Measurements from ENCODE around the gene RAPGEF5.

Gene RAPGEF5

DNA sequence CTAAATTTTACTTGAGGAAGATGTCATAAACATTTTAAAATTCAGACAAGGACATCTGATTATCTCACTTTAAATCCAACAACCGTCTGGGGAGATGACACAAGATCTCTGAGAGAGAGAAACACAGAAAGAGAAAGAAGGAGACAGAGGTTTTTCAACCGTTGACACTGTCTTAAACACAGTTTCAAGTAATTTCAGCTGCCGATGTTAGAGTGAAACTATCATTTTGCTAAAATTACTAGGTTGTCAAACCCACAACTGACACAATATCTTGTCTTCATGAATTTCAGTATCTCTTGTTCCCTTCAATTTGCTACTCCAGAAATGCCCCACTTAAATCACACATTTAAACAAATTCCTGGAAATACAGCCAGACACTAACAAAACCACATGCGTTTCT, 174.8 kb downstream of the RAPGEF5 start:
- no peak for DNase-seq

DNA sequence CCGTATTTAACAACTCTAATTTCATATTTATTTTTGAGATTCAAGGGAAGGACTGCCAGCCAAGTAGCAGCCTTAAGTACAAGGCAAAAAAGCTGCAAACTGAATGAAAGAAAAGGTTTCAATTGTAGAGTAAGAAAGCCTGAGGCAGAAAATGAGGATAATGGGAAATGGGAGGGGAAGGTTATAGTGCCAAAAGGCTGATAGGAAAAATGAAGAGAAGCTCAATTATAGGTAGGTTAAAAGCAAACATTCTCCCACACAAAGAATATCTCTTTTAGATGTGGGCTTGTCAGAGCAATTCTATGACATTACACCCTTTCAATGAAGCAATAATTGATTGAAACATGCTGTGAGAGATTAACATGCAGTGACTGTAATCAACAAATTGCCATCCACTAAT, 175.3 kb downstream of the RAPGEF5 start:
- DNase-seq: no peak

DNA sequence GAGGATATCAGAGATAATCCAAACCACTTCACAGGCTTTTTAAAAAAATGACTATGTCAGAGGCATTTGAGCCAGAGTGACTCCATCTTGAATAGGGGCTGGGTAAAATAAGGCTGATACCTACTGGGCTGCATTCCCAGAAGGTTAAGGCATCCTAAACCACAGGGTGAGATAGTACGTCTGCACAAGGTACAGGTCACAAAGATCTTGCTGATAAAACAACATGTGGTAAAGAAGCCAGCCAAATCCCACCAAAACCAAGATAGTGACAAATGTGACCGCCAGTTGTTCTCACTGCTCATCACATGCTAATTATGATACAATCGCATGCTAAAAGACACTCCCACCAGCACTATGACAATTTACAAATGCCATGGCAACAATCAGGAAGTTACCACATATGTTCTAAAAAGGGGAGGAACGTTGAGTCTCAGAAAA, 177.5 kb downstream of the RAPGEF5 start:
- DNase-seq: no peak

DNA sequence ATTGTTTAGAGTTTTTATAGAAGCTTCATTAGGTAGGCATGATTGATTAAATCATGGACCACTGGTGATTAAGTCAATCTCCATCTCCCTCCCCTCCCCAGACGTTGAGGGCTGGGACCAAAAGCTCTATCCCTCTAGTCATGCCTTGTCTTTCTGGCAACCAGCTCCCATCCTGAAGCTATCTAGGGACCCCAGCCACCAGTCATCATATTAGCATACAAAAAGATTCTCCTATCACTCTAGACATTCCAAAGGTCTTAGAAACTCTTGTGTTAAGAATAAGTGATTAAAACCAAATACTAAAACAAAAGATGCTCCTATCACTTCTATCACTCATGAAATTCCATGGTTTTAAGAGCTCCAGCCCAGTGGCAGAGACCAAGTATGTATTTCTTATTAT, 178.2 kb downstream of the RAPGEF5 start:
- no peak for DNase-seq

DNA sequence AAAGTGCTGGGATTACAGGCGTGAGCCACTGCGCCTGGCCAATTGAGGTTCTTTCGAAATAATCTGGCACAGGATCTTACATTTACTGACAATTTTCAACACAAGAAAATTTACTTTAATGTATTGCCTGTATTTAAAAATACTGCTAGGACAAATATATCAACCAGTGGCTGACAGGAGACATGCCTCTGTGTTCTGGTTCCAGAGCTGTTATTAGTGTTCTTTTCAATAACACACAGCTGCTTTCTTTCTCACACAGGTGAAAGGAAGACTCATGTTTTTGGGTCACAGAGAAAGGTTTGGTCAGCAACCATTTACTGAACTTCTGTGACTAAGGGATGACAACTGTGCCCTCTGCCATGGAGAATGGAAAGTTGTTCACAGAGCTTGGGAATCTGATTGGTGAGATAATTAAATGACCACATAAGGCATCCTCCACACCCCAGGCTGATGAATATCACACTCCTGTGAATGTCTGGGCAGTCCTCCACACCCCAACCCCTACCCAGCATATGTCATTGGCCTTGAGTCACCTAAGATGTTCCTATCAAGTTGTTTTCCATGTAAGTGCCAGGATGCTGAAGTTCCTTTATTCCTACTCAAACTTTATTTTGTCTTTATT, 180.1 kb downstream of the RAPGEF5 start:
- DNase-seq: no peak

DNA sequence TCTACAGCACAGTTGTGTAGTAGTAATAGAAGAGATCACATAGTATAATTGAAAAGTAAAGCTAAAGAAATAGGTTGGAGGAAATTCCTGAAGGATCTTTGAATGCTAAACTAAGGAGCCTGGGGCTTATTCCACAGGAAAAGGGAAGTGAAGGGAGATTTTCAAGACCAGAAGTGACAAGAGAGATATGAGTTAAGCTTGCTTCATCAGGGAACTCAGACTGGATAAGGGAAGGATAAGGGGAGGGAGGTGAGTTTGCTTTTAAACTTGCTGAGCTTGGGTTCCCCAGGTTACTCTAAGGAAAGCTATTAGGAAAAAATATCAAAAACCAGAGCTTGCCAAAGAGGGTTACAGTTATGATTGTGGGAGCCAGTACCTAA, 182.4 kb downstream of the RAPGEF5 start:
- DNase-seq: no peak

DNA sequence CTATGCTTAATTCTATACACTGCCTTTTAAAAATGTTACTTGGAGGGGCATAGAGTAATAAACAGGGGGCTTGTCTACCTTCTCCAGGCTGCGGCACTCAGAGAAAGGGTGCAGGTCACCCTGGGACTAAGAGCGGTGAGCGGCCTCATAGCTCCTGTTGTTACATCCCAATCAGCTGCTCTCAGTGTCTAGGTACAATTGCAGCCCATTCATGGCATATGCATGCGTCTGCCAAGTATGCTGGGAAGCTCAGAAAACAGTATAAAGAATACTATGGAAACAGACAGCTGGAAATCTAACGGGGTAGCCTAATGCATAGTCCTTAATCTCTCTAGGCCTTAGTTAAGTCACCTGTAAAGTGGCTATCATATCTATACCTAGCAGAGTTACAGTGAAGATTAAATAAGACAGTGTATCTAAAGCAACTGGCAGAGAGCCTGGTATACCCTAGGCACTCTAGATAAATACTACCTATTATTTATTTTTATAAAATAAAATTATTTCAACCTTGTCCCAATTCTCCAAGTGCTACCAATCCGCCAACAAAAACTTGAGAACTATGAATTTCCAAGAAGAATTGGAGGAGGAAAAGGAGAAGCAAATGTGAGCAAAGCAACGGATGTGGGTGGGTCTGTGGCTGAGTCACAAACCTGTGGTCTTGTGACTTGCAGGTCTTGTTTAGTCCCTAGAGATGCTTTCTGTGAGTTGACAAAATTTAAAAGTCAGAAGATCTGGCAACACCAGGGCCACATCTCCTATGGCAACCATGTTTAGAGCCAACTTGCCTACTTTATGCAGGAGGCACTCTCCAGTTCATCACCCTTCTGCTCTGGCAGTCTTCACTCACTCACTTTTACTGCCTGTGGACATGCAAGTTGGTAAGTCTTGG, 183.0 kb downstream of the RAPGEF5 start:
- no peak for DNase-seq

DNA sequence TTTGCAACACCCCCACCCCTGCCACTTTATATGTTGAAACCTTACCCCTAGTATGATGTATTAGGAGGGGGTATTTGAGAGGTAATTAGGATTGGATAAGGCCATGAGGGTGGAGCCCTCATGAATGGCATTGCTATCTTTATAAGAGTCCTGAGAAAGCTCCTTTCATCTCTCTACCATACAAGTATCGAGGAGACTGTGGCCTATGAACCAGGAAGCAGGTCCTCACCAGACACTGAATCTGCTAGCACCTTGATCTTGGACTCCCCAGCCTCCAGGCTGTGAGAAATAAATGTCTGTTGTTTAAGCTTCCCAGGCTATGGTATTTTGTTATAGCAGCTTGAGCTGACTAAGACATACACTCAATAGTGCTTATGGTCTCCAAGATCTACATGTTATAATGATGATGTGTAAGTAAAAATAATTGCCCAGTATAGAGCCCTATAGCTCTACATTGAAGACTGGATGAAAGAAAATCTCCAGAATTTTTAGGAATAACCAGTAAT, 188.8 kb downstream of the RAPGEF5 start:
- no peak for DNase-seq

DNA sequence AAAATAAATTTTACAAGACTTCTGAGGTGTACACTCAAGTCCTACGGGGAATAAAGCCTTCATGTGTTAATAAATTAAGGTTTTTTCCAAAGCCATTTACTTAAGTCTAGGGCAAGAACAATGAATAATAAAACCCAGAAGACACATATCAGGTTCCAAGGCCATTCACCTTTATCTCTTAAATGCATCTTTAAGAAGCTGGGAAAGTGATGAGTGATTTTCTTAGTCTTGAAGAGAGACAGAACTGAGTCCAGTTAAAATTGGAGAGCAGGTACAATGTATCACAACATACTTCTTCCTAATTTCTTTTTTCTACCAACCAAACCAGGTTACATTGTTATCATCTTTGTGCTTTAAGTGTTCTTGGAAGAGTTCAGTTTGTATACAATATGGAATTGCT, 189.5 kb downstream of the RAPGEF5 start:
- no peak for DNase-seq

DNA sequence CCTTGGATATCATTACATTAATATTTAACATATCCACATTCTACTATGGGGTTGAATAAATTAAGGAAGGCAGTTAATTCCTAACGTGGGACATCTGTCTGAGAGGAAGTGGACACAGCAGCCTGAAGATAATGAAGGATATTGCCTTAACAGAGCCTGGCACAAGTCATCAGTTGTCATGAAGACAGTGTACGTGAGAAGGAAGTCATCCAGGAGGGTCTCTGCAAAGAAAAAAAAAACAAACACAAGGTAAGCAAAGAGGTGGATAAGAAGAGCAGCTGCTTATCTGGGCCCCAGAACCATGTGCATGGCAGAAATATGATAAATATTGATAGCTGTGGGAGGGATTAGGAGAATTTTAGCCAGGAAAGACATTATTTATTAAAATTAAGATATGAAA, 190.0 kb downstream of the RAPGEF5 start:
- DNase-seq: no peak

DNA sequence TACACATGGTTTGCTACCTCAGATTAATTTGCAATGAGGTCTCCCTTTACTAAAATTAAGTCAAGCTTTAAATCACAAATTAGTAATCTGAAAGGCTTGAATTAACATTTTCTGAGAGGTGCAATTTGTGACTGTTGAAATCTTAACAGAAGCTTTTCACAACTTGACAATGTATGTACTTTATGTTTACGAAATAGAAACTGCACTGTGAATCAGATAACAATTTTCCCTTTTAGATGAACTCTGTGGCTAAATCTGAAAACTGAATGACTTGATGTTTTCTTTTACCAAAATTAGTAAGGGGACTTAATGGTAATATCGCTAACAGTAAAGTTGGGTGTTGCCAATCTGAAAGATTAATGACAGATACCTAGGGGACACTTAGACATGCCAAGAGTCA, 197.6 kb downstream of the RAPGEF5 start:
- no peak for DNase-seq

DNA sequence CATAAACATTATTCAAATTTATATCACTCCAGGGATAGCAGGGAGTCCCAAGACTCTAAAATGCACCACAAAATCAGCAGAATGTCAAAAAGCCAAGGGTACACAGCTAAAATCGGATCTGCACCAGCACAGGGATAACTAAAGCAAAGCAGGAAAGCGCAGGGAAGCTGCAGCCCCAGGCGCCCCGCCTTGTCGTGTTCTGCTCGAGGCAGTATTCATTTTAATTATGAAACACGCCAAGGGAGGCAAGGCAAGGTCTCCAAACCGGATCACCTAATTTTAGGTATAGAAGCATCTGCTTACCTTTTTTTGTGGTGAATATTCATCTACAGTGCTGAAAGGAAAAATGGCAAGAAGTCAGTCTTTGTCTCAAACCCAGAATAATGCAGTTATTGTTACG, 199.4 kb downstream of the RAPGEF5 start:
- DNase-seq: no peak

DNA sequence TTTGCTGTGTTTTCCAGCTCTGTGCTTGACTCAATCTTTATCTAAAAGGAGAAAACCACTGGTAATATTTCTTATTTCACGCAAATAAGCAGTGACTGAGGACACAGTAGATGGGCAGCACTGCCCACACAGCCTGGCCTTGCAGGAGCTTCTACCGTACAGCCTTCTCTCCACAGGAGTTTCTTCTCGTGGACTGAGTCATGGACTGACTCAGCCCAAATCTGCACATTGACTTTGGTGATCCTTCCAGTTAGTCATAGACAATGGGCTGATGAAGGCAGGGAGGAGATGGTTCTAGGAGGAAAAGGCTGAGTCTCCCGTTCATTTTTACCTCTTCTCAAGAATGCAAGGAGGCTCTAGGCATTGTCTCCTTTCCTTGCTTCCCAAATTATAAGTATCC, 200.7 kb downstream of the RAPGEF5 start:
- no peak for DNase-seq

DNA sequence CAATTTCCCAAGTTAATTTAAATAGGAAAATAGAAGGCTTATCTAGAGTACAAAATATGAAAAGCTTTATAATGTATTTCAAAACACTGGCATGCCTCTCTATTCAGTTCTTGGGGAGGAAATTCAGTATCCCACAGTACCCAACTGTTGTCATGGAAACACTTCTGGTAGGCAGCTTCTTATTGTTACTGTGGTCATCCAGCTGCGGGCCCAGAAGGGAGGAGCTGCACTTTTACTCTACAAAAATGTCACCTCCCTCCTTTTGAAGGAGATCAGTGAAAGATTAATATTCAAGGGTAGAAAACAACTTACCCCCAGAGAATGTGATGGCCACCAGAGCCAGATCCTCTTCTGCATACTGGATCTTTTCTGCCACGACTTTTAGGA, 202.8 kb downstream of the RAPGEF5 start:
- no peak for DNase-seq

DNA sequence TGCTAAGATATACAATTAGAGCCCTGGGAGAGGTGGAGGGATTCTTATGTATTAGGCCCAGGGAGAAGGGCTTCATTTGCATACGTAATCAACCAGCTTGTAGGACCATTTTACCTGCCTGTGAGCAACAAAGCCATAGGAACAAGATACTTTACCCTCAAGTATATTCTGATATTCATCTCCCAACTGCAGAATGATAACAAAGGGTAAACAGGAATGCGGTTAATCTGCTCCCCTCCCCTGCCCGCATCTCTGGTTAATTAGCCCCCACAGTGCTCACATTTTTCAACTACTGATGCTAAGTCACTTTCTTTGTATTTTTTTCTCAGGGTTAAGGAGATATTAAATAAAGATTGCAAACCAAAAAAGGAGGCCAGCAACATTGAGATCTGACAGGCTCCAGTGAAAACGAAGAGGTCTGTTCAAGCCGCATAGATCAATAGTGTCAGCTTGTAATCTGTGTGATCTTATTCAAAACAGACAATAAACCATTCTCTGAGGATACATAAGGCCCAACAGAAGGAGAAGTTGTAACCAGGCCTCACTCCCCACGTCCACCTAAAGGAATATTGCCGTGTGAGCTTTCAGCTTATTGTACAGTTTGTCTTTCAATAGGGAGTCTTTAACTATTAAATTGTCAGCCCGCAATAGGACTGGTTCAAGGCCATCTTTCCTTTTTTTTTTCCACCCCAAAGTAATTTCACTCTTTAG, 203.4 kb downstream of the RAPGEF5 start:
- DNase-seq: no peak

DNA sequence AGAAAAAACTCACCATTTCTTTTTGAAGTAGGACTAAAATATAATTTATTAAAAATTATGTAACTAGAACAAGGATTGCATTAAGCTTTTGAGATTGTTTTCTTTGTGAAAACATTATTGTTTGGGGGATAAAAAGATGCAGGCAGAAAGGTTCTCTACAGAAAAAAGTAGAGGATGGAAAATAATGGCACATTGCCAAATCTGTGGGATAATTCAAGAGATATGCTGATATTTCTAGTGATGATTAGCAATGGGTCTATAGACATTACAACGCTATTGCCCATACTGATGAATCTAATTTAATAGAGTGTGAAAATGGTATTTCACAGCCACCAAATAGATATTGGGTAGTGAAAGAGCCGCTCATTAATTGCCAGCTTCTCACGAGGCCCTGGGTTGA, 204.3 kb downstream of the RAPGEF5 start:
- DNase-seq: no peak

DNA sequence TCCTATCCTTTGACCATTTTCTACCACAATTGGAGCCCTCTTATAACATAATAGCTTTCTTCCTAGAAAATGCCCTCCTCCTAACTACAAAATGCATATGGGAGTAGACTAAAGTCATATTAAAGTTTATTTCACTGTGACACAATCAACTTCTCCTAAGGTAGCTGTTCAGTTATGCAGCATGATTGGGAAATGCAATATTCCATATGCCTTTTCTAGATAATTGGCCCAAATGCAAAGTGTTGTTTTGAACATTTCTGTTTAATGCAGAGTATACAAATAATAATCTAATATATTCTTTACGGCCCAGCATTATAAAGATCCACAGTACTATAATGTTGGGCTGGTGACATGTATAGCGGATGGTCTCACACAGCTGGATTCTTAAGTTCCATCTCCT, 205.1 kb downstream of the RAPGEF5 start:
- no peak for DNase-seq

DNA sequence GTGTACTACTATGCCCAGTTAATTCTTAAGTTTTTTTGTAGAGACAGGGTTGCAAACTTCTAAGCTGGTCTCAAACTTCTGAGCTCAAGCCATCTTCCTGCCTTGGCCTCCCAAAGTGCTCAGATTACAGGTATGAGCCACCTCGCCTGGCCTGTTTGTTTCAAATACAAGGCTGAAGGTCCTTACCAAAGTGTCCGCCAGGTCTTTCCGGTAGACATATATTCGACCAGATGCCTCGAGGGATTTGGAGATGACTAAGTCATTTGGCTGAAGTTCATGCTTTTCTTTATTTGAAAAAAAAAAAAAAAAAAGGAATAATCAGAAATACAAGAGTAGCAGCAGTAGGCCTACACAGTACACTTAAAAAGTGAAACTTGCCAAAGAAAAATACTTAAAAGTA, 206.7 kb downstream of the RAPGEF5 start:
- DNase-seq: no peak

DNA sequence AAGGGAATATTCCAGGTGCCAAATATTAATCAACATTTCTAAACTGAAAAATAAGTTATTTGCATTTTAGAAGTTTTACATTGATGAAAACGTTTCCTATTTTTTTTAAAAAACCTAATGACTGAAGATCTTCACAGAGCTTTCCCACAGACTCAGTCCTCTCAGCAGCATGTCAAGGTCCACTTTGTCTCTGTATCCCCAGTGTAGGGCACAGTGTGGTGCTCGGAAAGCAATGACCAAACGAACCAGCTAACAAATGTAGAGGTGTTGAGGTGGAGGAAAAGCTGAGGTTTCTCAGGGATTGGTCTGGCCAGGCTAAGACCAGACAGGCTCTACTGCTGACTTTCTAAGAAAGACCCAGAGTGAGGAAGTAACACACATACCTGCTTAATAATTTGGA, 209.1 kb downstream of the RAPGEF5 start:
- no peak for DNase-seq

DNA sequence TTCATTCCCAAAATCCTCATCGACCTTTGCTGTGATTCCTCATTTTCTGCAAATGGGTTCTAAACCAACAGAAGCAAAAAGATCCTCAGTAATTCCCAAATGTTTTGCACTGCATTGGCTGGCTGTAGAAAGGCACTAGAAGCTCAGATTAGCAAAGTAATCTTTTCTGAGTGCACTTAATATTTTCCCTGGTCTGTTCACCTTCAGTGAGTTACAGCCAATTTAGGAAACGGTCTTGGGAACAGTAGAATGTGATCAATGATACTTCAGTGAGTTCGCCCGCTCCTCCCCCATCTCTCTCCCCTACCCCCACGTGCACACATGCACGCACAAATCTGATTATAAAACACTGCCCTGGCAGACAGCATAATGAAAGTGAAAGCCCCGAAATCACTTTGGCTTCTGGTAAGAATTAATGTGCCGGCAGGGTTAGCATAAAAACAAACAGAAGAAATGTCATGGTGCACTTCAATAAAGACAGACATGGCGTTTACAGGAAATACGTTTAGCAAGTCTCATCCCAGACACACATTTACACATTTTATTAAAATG, 209.9 kb downstream of the RAPGEF5 start:
- DNase-seq: no peak

DNA sequence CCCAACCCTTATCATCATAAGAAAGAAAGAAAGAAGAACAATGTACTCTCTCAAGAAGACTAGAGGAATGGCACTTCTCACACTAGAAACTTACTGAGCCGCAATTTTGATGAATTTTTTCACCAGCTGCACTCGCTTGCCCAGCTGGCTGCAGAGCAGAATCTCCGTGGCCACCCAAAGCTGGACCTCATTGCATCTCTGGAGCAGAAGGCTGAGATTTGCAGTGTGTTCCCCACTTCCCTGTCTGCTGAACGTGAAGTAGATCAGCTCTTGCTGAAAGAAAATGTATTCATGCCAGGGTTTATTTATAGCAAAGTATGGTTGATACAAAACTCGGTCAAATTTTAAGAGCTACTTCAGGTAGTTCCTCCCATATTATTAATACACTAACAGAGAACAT, 212.0 kb downstream of the RAPGEF5 start:
- DNase-seq: no peak

DNA sequence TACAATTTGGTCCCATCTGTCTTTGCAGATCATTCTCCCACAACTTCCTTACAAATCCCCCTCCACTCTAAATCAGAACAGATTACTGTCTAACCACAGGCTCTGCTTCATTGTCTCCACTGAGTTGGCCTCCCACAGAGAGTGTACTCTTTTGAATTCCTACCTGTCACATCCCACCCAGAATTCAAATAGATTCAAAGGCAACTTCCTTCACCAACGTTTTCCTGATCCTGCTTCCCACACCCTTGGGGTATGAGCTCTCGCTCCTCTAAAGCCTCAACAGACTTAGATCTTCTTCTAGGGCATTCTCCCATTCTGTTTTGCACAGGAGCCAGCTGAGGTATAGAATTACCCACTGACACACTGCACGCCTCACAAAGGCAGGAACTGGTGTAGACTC, 213.5 kb downstream of the RAPGEF5 start:
- DNase-seq: no peak

DNA sequence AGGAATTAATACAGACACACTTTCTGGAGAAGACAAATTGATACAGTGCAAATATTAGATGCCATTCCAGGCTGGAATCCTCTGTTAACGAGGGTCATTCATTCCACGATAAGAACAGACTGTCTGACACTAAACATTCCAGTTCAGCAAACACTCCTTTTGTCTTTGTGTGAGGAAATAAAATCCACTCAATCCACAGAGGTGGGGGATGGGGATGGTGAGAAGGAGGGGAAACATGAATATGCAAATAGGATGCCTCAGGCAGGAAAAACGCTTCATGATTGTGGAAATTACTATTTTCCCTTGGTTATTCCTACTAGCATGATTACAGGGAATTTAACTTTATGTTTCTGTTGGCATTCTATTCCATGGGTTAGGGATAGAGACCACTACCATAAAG, 214.4 kb downstream of the RAPGEF5 start:
- no peak for DNase-seq

DNA sequence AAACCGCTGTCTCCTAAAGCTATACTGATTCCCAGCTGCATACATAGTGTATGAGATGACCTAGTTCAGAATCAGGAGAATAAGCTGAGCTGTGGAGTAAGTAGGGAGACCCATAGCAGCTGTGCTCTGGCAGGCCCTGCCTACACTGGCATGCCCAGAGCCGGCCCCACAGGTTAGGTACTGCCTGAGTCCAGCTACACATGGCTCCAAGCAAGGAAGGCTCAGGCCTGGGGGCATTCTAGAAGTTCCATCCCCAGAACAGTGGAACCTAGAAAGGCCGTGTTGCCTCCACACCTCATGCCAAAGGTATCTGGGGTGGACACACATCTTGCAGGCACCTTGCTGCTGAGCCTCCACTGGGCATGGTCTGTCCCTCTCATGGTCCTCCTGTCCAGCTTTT, 215.6 kb downstream of the RAPGEF5 start:
- no peak for DNase-seq
